ENCODE measurements around the gene GRID1.

- TF ChIP-seq ZBTB33 (IDR thresholded peaks at IDR 0.05; ENCODE audit: extremely low read depth, insufficient replicate concordance, low read length) = no peak
- TF ChIP-seq, protein P1, sequence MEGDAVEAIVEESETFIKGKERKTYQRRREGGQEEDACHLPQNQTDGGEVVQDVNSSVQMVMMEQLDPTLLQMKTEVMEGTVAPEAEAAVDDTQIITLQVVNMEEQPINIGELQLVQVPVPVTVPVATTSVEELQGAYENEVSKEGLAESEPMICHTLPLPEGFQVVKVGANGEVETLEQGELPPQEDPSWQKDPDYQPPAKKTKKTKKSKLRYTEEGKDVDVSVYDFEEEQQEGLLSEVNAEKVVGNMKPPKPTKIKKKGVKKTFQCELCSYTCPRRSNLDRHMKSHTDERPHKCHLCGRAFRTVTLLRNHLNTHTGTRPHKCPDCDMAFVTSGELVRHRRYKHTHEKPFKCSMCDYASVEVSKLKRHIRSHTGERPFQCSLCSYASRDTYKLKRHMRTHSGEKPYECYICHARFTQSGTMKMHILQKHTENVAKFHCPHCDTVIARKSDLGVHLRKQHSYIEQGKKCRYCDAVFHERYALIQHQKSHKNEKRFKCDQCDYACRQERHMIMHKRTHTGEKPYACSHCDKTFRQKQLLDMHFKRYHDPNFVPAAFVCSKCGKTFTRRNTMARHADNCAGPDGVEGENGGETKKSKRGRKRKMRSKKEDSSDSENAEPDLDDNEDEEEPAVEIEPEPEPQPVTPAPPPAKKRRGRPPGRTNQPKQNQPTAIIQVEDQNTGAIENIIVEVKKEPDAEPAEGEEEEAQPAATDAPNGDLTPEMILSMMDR (IDR thresholded peaks at IDR 0.05 in 2 of 3, conservative IDR thresholded peaks at IDR 0.05 in 1 of 3; ENCODE audit: borderline replicate concordance in 1 of 3, insufficient read depth in 1 of 3, low read depth in 2 of 3, low read length in 2 of 3) = no peak
- no peak for TF ChIP-seq EZH2 (IDR thresholded peaks at IDR 0.05)
- TF ChIP-seq SIN3A (IDR thresholded peaks at IDR 0.05; ENCODE audit: low read depth) = no peak
- TF ChIP-seq EZH2phosphoT487 (IDR thresholded peaks at IDR 0.05; ENCODE audit: borderline replicate concordance) = no peak
- TF ChIP-seq JUND (IDR thresholded peaks at IDR 0.05) = no peak
- no peak for TF ChIP-seq MAX (IDR thresholded peaks at IDR 0.05)
Observed at GRCh38 chr10:85557706-85558105, 808.9 kb downstream of the GRID1 start.

Measured in HCT116 (cell line).